Fibroblast of lung (primary cell): ENCODE measurements around the gene MCM5. TPM values are rescaled to one million over a fixed set of nuclear protein-coding genes. Genes with fewer than 3 reads are reported as not detected.

Source experiments
- DNase-seq, 2 donors: peaks; one replicate each; pipeline versions ENCODE4 v3.0.0 to v3.0.0-alpha.2; 2010; ENCODE audit warnings: low read depth in 2 of 2
- H2AFZ ChIP-seq: 2 replicates; pipeline ENCODE4 v1.5.1; 2012; ENCODE audit warnings: low read length, control low read depth, inconsistent platforms
- H3K27ac ChIP-seq: 2 replicates; pipeline ENCODE4 v1.5.1; 2011; ENCODE audit warnings: low read length, control low read depth; ENCODE audit not compliant: insufficient read depth
- H3K27me3 ChIP-seq: 2 replicates; pipeline ENCODE4 v1.5.1; 2011; ENCODE audit warnings: mild to moderate bottlenecking, low read length; ENCODE audit not compliant: control insufficient read depth, insufficient read depth
- H3K36me3 ChIP-seq: 2 replicates; pipeline ENCODE4 v1.5.1; 2011; ENCODE audit warnings: low read length; ENCODE audit not compliant: control insufficient read depth, insufficient read depth
- H3K4me1 ChIP-seq: 2 replicates; pipeline ENCODE4 v1.5.1; 2011; ENCODE audit warnings: low read length; ENCODE audit not compliant: control insufficient read depth, insufficient read depth; ENCODE audit errors: extremely low read depth
- H3K4me2 ChIP-seq: 2 replicates; pipeline ENCODE4 v1.5.1; 2011; ENCODE audit warnings: low read length, control low read depth; ENCODE audit not compliant: insufficient read depth; ENCODE audit errors: extremely low read depth
- H3K4me3 ChIP-seq, 4 experiments: fragments of 200-600 bp in 1 of 4; sonication (generic) in 1 of 4; replicated peaks in 1 of 4; 2 replicates each; pipeline ENCODE4 v1.5.1; 2011 to 2016; ENCODE audit warnings: low read length in 4 of 4, low read depth in 3 of 4, mild to moderate bottlenecking in 3 of 4, control low read depth in 2 of 4, inconsistent platforms in 1 of 4, mixed read lengths in 1 of 4; ENCODE audit not compliant: insufficient read depth in 1 of 4; ENCODE audit errors: control extremely low read depth in 1 of 4
- H3K79me2 ChIP-seq: 2 replicates; pipeline ENCODE4 v1.5.1; 2012; ENCODE audit warnings: mild to moderate bottlenecking, low read length, inconsistent platforms; ENCODE audit not compliant: control insufficient read depth, insufficient read depth
- H3K9ac ChIP-seq: 2 replicates; pipeline ENCODE4 v1.5.1; 2011; ENCODE audit warnings: mild to moderate bottlenecking, low read length, control low read depth; ENCODE audit not compliant: insufficient read depth
- H3K9me3 ChIP-seq: 2 replicates; pipeline ENCODE4 v1.5.1; 2012; ENCODE audit warnings: low read depth, low read length; ENCODE audit not compliant: control insufficient read depth, insufficient read depth
- H4K20me1 ChIP-seq: 2 replicates; pipeline ENCODE4 v1.5.1; 2011; ENCODE audit warnings: low read length; ENCODE audit not compliant: control insufficient read depth, insufficient read depth; ENCODE audit errors: extremely low read depth
- EZH2 ChIP-seq: IDR thresholded peaks from 2 replicates; pipeline ENCODE4 v1.5.1; 2012; ENCODE audit warnings: low read length, control low read depth, mild to moderate bottlenecking; ENCODE audit errors: missing control alignments
- polyA plus RNA-seq, 2 donors: library from polyadenylated mRNA; depleted of rRNA in 1 of 2; stranded (reverse) in 1 of 2; unstranded in 1 of 2; fragments of >200 nt; gene quantifications; 2 replicates each; pipeline ENCODE4 v1.2.1, GENCODE V29; 2011 to 2012; ENCODE audit warnings: missing spikeins in 1 of 2
- total RNA-seq: library from RNA; depleted of rRNA; stranded (reverse); fragments of >200 nt; gene quantifications from 2 replicates; pipeline ENCODE4 v1.2.1, GENCODE V29; 2014
- TF ChIP-seq, protein P1 (sequence below), 2 donors: IDR thresholded peaks in 1 of 2; conservative IDR thresholded peaks in 1 of 2; 1 replicate in 1 of 2; 2 replicates in 1 of 2; pipeline ENCODE4 v1.5.1; 2011 to 2012; ENCODE audit warnings: low read length in 2 of 2, control low read depth in 1 of 2, inconsistent platforms in 1 of 2, low read depth in 1 of 2, mild to moderate bottlenecking in 1 of 2

The MCM5 gene
- total and polyA plus RNA-seq, 2 donors (not counting 1 experiment from before 2014, with no cell fraction given) = 13.4 to 21.7 TPM

DNA sequence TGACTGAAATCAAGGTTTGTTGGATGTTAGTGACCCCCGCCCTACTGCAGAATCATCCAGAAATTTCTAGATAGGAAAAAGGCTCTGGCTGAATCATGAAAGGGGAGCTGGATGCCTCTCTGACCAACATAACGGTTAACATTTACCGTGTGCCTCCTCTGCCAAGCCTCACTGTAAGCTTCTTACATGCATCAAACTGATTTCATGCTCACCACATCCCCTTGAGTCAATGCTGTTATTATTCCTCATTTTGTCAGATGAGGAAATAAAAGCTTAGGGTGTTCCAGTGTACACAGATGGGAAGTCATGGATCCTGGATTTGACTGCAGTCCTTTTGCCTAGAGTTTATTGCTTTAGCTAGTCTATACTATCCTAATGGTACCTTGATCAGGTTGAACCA lies 24.9 kb upstream of the MCM5 start:
- no peaks in the 10 kb centered on the region for H4K20me1 ChIP-seq
- no peak overlapping the region for H3K9ac ChIP-seq
- DNase-seq = peak; percentile 29 to 86
- no peak overlapping the region for H3K4me2 ChIP-seq
- no peaks in the 10 kb centered on the region for H3K36me3 ChIP-seq
- H3K4me3 ChIP-seq = no peak overlapping the region
- H2AFZ ChIP-seq = no peak overlapping the region
- H3K27ac ChIP-seq = no peak overlapping the region
- no peak for TF ChIP-seq EZH2
- TF ChIP-seq, protein P1, sequence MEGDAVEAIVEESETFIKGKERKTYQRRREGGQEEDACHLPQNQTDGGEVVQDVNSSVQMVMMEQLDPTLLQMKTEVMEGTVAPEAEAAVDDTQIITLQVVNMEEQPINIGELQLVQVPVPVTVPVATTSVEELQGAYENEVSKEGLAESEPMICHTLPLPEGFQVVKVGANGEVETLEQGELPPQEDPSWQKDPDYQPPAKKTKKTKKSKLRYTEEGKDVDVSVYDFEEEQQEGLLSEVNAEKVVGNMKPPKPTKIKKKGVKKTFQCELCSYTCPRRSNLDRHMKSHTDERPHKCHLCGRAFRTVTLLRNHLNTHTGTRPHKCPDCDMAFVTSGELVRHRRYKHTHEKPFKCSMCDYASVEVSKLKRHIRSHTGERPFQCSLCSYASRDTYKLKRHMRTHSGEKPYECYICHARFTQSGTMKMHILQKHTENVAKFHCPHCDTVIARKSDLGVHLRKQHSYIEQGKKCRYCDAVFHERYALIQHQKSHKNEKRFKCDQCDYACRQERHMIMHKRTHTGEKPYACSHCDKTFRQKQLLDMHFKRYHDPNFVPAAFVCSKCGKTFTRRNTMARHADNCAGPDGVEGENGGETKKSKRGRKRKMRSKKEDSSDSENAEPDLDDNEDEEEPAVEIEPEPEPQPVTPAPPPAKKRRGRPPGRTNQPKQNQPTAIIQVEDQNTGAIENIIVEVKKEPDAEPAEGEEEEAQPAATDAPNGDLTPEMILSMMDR (conservative IDR thresholded peaks at IDR 0.05 in 1 of 2, IDR thresholded peaks at IDR 0.05 in 1 of 2; ENCODE audit: low read depth in 1 of 2, low read length in 2 of 2) = no peak
- H3K4me1 ChIP-seq = peaks cover 10% of the 10 kb centered on the region
- H3K27me3 ChIP-seq = no peaks in the 10 kb centered on the region
- H3K9me3 ChIP-seq = no peaks in the 10 kb centered on the region
- H3K79me2 ChIP-seq = no peaks in the 10 kb centered on the region

DNA sequence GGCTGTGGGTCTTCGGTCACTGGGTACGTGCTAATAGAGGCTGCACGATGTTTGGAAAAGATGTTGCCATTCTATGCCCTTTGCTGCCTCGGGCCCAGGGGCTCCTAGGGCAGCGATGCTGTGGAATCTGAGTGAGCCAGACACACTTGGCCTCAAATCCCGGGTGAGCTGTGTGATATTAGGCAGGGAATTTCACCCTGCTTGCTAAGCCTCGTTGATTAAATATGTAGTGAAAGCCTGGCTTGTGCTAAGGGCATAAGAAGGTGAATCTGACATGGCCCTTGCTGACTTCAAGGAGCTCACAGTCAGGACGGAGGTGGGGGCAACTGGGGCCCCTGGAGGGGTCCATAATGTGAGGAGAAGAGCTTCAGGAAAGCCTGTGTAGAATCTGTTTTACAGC lies 24.4 kb upstream of the MCM5 start:
- no peaks in the 10 kb centered on the region for H3K27me3 ChIP-seq
- DNase-seq = no peak
- H3K9ac ChIP-seq = no peak overlapping the region
- no peak overlapping the region for H3K4me2 ChIP-seq
- H3K4me1 ChIP-seq = peaks cover 15% of the 10 kb centered on the region
- TF ChIP-seq, protein P1 (conservative IDR thresholded peaks at IDR 0.05 in 1 of 2, IDR thresholded peaks at IDR 0.05 in 1 of 2; ENCODE audit: low read depth in 1 of 2, low read length in 2 of 2) = no peak
- TF ChIP-seq EZH2 = no peak
- no peaks in the 10 kb centered on the region for H3K9me3 ChIP-seq
- H2AFZ ChIP-seq = peak overlapping the region; percentile 4
- H3K27ac ChIP-seq = no peak overlapping the region
- no peaks in the 10 kb centered on the region for H4K20me1 ChIP-seq
- H3K36me3 ChIP-seq = no peaks in the 10 kb centered on the region
- H3K79me2 ChIP-seq = no peaks in the 10 kb centered on the region
- H3K4me3 ChIP-seq = no peak overlapping the region

DNA sequence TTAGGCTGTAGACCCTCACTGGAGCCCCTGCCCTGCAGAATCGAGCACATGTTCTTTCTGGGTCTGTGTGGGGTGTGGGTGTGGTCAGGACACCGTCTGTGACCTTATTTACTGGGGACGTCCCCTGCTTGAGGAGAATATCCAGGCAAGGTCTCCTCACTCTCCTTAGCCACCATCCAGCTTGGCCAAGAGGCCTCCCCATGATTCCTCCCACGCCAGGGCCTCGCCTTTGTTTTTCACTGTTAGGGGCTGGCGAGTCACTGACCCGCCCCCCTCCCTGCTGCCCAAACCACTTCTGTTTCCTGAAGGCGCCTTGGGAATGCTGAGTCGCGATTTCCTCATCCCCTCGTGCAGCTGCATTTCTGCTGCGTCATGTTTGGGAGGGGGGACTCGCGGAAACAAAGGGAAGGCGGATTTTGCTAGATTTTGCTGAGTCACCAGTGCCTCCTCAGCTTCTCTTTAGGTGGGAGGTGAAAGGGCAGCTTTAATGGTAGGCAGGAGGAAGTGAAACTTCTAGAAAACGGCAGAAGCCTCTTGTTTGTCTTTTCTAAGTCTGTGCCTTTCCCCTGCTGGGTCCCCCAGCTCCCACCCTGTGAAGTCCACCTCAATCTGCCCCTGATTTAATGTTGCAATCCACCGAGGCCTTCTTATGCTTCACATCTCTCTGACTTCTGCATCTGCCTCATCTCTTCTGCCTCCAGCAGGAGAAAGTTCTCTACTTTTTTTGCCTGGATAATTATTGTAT lies 23.0 kb upstream of the MCM5 start:
- no peaks in the 10 kb centered on the region for H3K9me3 ChIP-seq
- no peaks in the 10 kb centered on the region for H3K36me3 ChIP-seq
- peak overlapping the region; percentile 77 for H3K4me2 ChIP-seq
- peak; percentile 97 to 99 for DNase-seq
- peaks cover 9% of the 10 kb centered on the region for H3K79me2 ChIP-seq
- H2AFZ ChIP-seq = peak overlapping the region; percentile 76
- H3K9ac ChIP-seq = peak overlapping the region; percentile 58
- TF ChIP-seq EZH2 = no peak
- TF ChIP-seq, protein P1 (conservative IDR thresholded peaks at IDR 0.05 in 1 of 2, IDR thresholded peaks at IDR 0.05 in 1 of 2; ENCODE audit: low read depth in 1 of 2, low read length in 2 of 2) = no peak
- H3K27ac ChIP-seq = peak overlapping the region; percentile 95
- H3K27me3 ChIP-seq = no peaks in the 10 kb centered on the region
- no peaks in the 10 kb centered on the region for H4K20me1 ChIP-seq
- H3K4me3 ChIP-seq = peak overlapping the region in 1 of 4 experiments; percentile 9
- H3K4me1 ChIP-seq = peaks cover 17% of the 10 kb centered on the region
